Measurements from ENCODE around the gene IKZF5.

IKZF5 gene

DNA sequence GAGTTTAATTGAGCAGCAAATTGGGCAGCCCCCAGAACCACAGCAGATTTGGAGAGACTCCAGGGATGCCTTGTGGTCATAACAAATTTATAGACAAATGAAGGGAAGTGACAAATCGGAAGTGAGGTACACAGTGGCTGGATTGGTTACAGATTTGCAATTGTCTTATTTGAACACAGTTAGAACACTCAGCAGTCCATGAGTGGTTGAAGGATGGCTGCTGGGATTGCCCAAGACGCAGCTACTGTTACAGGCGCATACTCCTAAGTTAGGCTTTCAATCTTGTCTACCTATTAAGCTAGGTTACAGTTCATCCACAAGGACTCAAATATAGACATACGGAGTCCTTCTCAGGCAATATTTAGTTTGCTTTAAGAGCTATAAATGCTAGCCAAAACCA is 7.6 kb upstream of the IKZF5 start:
- DNase-seq (ENCODE audit: low spot score) = no peak

DNA sequence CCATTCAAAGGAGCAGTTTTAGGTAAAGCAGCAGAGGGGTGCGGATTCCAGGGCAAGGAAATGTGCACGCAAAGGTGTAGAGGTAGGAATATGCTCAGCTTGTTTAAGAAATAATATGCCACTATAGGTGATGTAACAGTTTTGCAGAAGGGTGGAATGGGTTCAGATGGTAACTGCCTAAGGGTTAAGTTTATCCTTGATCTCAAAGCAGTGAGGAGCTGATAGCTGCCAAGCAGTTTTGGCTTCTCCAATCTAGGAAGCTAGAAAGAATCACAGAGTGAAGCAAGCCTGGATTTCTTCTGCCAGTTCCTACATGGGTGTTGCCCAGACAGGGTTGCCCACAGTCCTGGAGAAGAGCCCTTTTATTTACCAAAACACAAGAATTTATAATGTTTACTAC is 6.2 kb upstream of the IKZF5 start:
- no peak for DNase-seq (ENCODE audit: low spot score)

DNA sequence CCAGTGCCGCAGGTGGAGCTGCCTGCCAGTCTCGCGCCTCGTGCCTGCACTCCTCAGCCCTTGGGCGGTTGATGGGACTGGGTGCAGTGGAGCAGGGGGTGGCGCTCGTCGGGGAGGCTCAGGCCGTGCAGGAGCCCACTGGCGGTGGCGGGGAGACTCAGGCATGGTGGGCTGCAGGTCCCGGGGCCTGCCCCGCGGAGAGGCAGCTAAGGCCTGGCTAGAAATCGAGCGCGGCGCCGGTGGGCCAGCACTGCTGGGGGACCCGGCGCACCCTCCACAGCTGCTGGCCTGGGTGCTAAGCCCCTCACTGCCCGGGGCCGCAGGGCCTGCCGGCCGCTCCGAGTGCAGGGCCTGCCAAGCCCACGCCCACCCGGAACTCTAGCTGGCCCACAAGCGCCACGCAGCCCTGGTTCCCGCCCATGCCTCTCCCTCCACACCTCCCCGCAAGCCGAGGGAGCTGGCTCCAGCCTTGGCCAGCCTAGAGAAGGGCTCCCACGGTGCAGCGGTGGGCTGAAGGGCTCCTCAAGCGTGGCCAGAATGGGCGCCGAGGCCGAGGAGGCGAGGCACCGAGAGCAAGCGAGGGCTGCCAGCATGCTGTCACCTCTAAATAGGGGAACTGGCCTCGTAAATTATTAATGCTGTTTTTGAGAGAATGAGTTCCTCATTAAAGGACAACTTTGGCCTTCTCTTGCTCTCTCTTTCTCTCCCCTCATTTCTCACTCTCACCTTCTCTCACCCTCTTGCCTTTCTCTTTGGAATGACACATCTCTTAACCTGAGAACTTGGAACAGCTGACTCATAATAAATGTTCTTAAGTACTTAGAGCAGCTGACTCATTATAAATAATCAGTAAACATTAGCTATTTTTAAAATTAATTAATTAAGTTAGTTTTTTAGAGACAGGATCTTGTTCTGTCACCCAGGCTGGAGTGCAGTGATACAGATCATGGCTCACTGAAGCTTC is 5.1 kb upstream of the IKZF5 start:
- DNase-seq (ENCODE audit: low spot score) = no peak

DNA sequence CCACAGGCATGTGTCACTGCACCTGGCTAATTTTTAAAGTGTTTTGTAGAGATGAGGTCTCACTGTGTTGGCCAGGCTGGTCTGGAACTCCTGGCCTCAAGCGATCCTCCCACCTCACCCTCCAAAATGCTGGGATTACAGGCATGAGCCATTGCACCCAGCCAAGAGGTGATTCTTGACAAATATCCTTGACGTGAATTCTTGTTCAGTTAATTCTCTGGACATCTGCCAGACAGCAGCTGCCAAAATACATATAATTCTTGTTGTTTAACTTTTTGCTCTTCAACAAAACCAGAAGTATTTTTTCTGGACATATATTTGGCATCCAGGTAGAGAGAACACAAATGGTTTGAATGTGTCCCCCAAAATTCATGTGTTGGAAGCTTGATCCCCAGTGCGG is 3.4 kb upstream of the IKZF5 start:
- no peak for DNase-seq (ENCODE audit: low spot score)

DNA sequence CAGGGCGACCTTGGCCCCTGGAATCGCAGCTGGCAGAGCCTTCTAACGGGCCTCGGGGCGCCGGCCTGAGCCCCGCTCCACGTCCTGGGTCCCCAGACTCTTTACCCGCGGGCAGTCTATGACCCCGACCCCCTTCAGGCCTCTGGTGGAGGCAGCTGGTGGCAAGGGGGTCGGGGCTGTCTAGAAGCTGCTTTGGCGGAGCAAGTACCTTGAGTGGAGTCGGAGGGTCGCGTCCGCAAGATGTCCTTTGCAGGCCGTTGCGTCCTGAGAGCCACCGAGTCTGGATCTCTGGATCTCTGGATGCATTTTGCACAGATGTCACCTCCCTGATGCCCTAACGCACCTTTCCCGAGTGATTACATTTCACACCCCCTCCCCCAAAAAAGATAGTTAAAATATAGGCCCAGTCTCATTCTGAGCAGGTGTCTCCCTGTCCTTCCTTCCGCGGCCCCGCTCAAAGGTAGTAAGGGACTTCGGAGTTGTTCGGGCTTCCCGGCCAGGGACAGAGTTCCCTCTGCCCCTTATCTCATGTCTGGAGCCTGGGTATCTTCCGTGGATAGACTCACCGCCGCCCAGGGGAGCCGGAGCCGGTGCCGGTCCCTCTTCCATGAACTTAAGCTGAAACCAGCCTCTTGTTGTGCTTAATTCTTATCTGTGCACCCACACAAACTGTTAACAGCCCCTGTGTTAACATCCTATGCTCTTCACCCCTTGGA is 668 bp upstream of the IKZF5 start:
- no peak for DNase-seq (ENCODE audit: low spot score)

DNA sequence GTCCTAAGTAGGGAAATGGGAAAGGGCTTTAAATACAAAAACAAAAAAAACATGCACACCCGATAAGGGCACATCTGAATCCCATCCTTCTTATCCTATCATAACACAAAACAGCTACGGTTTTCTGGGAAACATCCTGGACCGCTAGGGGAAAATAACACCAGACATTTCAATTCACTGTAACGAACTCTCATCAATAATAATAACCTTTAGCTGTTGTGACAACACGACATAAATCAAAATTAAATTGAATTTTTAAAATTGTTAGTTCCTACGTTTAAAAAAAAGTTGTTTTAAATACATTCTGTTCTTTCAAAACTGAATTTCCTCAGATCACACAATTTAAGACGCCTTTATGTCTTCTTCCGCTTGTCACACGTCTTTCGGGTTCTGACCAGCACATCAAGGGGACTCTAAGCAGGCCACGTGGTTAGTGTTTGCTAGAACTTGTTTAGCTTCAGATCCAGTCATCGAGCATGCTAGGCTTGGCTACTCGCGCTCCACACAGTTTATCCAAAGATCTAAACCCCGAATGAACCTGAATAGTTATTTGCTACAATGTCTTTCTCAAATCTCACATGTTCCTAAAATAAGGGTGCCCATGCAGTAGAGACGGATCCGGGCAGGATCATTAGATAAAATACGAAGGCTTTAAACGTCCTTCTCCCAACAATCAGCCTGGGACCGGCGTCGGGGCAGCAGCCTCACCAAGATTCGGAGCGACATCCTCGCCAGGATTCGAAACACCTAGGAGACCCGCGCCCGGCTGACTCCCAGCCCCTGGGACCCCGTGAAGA is 839 bp downstream of the IKZF5 start:
- DNase-seq (ENCODE audit: low spot score) = peak; percentile 47

DNA sequence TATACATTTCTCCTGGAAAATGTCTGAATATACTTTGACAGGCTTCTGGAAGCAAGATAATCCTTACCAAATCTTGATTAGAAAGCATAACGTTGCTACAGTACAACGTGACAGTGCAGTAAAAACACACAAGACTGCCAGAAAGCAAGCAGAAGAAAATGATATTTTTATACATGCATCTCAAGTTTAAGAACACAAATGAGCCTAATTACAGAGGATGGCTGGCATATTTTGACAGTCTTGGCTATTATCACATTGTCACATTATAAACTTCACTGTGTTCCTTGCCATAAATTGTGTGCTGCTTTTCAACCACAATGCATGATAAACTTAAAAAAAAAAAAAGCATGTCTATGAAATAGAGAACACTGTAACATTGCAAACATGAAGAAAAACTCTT is 4.3 kb downstream of the IKZF5 start:
- DNase-seq (ENCODE audit: low spot score) = no peak

DNA sequence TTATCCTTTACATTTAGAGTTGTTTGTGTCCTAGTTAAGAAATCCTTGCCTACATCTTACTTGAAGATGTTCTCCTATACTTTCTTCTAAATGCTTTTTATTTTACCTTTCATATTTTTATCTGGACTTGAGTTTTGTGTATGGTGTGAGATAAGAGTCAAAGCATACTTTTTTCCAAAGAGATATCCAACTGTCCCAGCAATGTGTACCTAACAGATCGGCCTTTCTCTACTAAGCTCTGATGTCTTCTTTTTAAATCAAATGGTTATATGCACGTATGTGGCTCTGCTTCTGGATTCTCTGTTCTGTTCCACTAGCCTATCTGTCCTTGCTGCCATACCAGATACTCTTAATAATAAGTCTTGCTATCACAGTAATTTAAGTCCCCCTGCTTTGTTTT is 7.2 kb downstream of the IKZF5 start:
- DNase-seq (ENCODE audit: low spot score) = no peak

DNA sequence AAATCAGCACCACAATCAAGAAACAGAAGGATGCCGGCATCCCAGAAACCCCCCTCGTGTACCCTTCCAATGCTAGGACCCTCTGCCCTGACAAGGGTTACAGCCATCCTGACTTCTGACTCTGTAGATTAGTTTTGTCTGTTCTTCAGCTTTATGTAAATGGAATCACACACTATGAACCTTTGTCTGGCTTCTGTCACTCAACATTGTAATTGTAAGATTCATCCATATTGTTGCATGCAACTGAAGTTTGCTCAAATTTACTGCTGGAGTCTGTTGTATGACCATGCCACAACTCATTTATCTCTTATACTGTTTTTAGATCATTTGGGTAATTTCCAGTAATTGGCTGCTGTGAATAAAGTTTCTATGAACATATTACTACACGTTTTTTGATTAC is 8.4 kb downstream of the IKZF5 start:
- no peak for DNase-seq (ENCODE audit: low spot score)

DNA sequence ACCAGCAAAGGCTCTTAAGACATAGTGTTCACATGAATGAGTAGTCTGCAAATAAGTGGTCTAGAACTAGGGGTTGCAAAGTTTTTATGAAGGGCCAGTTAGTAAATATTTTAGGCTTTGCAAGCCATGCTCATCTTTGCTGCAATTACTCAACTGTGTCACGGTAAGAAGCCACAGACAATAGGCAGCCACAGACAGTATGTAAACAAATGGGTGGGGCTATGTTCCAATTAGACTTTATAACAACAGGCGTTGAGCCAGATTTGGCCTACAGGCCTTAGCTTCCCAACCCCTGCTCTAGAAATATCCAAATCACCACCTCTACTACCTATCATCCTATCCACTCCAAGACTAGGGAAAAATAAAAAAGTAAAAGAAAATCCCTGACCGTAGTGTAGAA is 9.2 kb downstream of the IKZF5 start:
- DNase-seq (ENCODE audit: low spot score) = no peak

DNA sequence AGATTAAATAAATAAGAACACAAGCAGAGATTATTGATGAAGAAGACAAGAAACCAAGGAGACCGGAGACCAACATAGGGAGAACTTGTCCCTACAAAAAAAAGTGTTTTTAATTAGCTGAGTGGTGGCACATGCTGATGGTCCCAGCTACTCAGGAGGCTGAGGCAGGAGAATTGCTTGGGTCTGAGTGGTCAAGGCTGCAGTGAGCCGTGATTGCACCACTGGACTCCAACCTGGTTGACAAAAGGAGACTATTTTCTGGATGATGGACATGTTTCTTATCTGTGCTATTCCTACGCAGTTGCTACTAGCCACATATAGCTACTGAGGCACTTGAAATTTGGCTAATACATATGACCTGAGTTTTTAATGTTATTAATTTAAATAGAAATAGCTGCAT is 9.7 kb downstream of the IKZF5 start:
- no peak for DNase-seq (ENCODE audit: low spot score)

DNA sequence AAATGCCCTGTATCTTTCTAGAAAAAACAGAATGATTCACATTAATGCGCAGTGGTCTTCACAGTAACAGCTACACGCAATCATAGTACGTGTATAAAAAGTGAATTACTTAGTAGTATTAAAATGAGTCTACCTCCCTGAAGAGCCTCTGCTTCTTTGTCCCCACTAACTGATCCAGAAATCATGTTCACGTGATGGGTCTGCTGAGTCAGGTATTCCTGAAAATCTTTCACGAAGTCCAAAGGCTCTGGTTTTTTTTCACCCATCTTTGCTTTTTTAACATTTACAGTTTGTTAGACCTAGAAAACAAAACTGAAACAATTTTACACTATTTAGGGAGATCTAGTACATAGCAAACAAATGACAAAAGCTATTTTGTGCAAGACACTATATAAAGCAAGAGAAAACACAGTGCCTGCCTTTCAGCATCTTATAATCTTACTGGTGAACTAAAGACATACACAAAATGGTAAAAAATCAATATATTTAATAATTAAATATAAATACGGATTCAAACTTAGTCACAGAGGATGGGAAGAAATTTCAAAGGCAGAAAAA is 10.2 kb downstream of the IKZF5 start:
- no peak for DNase-seq (ENCODE audit: low spot score)

DNA sequence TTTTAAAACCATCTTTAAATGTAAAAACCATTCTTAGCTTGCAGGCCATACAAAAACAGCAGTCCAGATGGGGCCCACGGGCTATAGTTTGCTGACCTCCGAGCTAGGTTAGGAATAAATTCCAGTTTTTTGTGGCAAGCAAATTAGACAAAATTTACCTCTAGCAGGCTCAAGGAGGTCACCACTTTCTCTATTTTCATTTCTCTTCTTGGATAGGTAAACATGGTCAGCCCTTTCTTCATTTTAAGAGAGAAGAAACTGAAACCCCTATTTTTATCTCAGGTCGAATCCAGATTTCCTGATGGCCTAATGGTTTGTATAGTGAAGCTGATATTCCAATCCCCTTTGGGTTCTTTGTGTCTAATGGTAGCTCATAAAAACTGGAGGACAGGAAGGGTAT is 10.7 kb downstream of the IKZF5 start:
- no peak for DNase-seq (ENCODE audit: low spot score)

DNA sequence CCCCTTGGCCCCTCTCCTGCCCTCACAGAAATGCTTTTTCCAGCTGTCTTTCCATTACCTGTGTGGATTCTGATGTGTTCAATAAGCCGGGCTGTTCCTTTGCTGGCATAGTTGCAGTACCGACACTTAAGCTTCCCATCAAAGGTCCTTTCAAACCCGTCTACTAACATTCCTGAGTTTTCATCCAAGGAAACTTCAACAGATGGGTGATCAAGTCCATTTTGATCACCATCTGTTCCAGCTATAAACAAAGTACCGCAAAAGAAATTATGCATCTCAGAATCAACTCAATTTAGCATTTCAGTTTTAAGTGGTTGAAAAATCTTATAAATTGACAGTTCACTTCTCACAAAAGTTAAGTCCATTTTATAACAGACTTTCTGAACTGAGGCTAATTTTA is 12.7 kb downstream of the IKZF5 start:
- DNase-seq (ENCODE audit: low spot score) = no peak

DNA sequence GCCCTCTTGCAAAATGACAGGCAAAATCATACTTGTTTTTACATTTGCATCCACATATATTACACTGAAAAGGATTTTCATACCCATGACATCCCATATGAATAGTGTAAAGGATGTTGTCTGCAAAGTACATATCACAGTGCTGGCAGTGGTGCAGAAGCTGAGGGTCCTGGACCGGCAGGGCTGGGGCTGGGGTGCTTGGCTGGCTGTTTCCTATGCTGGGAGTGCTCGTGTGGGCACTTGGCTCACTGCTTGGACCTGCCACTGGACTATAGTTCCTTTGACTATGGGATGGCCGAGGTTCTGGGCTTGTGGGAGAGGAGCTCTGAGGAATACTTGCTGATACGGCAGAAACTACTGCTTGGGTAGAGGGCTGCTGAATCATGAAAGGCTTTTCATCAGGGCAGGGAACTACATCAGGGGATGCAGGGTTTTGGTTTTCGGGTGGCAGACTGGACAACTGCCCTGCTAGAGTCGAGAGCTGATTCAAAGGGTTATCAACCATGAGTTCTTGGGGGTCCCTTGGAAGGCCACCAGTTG is 14.7 kb downstream of the IKZF5 start:
- no peak for DNase-seq (ENCODE audit: low spot score)

DNA sequence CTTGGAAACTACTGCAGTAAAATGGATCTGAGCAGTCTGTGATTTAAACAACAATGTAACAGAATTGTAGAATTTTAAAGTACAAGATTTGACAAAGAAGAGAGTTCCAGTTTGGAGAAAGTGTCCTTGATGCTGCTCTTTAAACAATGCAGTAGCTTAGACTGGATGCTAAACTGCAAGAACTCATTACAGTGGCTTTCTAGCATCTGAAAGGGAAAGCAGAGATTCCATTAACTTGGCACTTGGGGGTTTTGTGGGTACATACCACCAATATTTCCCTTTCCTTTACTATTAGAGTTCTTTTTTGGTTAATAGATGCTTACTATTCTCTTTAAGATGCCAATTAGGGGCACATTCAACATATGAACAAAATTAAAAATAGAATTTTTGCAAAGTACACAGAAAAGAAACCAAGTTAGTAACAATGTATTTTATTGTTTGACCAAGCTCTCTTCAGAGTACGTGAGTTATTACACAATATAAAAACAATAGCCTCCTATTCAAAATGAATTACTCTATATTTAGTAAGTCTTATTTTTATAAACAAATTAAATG is 16.5 kb downstream of the IKZF5 start:
- DNase-seq (ENCODE audit: low spot score) = no peak

DNA sequence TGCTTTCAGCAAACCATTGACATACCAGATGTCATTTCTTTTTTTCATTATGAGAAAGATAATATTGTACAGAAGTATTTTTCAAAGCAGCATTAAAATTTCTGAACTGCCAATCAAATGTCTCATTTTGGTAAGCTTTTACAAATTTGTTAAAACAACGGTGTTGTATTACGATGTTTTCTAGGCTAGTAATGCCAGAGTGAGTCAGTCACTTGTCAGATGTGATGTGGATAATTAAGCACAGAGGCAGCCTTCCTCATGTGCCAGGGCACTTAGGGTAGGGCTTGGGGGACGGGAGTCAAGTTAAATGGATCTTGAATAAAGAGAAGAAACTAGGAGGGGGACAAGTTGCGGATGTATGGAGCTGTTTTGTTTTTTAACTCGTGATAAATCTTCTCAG is 18.3 kb downstream of the IKZF5 start:
- no peak for DNase-seq (ENCODE audit: low spot score)

DNA sequence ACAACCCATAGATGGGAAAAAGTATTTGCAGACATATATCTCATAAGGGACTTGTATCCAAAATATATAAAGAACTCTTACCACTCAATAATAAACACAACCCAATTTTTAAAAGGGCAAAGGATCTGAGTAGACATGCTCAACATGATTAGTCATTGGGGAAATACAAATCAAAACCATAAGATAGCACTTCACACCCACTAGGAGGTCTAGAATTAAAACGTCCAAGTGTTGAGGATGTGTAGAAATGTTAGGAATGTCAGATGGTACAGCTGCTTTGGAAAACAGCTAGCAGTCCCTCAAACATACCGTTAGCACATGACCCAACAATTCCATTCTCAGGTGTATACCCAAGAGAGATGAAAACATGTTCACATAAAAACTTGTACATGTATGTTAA is 20.1 kb downstream of the IKZF5 start:
- no peak for DNase-seq (ENCODE audit: low spot score)

DNA sequence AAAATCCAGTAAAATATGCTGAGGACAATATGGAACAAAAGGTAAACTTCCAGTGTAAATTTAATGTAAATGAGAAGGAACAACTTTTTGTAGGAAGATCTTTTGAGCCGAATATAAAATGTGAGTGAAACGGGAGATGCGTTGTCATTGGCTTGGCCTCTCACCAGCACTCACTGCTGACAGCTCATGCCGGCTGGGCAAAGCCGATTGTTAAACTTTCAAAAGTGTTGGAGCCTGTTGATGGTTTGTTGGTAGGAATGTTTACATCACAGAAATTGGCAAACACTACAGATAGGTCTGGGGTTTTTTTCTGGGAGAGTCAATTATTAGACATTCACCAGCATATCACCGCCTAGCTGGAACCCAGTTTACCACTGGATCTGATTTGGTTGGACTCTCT is 22.3 kb downstream of the IKZF5 start:
- DNase-seq (ENCODE audit: low spot score) = no peak

DNA sequence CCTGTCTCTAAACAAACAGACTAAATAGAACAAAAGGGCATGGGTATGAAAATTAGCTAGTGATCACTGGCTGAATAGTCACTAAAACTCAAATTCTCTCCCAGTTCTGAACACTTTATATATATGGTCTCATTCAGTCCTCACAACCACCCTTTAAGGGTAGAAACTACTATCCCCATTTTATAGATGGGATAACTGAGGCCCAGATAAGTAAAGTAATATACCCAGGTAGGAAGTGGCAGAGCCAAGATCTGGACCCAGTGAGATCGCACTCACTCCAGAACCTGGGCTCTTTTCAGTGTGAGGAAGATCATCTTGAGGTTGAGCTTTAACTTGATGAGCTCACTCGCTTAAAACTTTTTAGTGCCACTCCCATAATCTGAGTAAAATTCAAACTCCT is 23.9 kb downstream of the IKZF5 start:
- DNase-seq (ENCODE audit: low spot score) = no peak

DNA sequence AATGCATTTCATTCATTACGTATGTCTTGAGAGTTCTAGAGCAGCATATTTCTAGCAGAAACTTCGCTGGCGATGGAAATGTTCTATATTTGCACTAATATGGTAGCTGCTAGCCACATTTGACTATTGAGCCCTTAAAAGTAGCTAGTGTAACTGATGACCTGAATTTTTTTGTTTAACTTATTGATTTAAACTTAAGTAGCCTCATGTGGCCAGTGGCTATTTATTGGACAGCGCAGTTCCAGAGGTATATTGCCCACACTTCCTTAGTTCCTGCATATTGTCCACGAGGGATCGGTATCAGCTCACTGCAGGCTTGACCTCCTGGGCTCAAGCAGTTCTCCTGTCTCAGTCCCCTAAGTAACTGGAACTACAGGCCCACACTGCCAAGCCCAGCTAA is 24.7 kb downstream of the IKZF5 start:
- DNase-seq (ENCODE audit: low spot score) = no peak

DNA sequence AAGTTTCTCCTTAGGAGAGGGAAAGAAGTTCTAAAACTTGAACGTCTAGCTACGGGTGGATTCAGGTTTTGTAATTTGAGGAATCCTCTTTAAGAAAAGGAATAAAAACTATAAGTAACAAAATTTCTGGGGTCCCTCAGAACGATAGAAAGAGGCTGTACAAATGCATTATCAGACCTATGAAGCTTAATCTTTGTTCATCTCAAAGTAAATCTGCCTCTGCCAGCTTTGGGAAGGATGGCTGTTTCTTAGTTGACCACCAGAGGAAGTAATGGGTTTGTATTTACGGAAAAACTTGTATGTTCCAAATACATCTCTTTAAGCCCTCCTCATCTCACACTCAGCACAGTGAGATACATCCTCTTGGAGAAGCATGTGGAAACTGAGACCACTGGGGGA is 27.5 kb downstream of the IKZF5 start:
- peak; percentile 1 for DNase-seq (ENCODE audit: low spot score)

All from CD4-positive, alpha-beta T cell treated with Interleukin-15 for 4 hours (primary cell).